ENCODE results near the gene CAD. TPM values are rescaled to one million over a fixed set of nuclear protein-coding genes. Genes with fewer than 3 reads are reported as not detected.

Gene CAD
- total RNA-seq, 3 donors from 2014 or later (not counting 1 experiment from before 2014, with no cell fraction given) = 21.8 to 26.6 (median 24.0) TPM

GRCh38 chr2:27275211-27276150, 58.3 kb downstream of the CAD start, which contains the start of gene DNAJC5G:
Gene DNAJC5G, plus strand, starts transcription at chr2:27275433. Its CDS starts 1,296 bp downstream, at chr2:27276729.
- H3K9me3 ChIP-seq (ENCODE audit: control insufficient read depth, insufficient read depth, low read length) = no peaks in the 10 kb centered on the region
- no peak within 1 kb of the TSS for H3K4me3 ChIP-seq (ENCODE audit: low read length)
- Mint-ChIP-seq H3K27ac (no peak within 1 kb of the TSS), H3K4me3 (no peak within 1 kb of the TSS), H3K4me1 (peaks cover 0 to 8% of the 10 kb centered on the region in 2 donors), H3K36me3 (no peaks in the 10 kb centered on the region), H3K27me3 (ENCODE audit: low read depth in 2 of 2) (peaks cover 15 to 17% of the 10 kb centered on the region in 2 donors), H3K9me3 (no peaks in the 10 kb centered on the region)
- TF ChIP-seq CTCF (IDR thresholded peaks at IDR 0.05) = no peak
- no peaks in the 10 kb centered on the region for H3K4me1 ChIP-seq (ENCODE audit: control insufficient read depth, insufficient read depth, low read length)
- WGBS (ENCODE audit: insufficient coverage) = 90% methylated on average over 39 of the region's 39 CpGs
- no peaks in the 10 kb centered on the region for H3K27me3 ChIP-seq (ENCODE audit: control insufficient read depth, insufficient read depth, low read length)
- DNase-seq = no peak
- intact Hi-C loops (cut with micrococcal nuclease) = no loop called here
- ATAC-seq = no peak
- no peaks in the 10 kb centered on the region for H3K36me3 ChIP-seq (ENCODE audit: control insufficient read depth, insufficient read depth, low read length)
- H3K27ac ChIP-seq (ENCODE audit: low read length) = no peak within 1 kb of the TSS

- H3K4me1 Mint-ChIP-seq = peaks cover 0 to 8% of the 10 kb centered on the region in 2 donors
- Histone ChIP-seq H3K36me3 (ENCODE audit: control insufficient read depth, insufficient read depth, low read length) (no peaks in the 10 kb centered on the region), H3K27ac (ENCODE audit: low read length) (no peak overlapping the region), H3K4me3 (ENCODE audit: low read length) (no peak overlapping the region), H3K27me3 (ENCODE audit: control insufficient read depth, insufficient read depth, low read length) (no peaks in the 10 kb centered on the region), H3K4me1 (ENCODE audit: control insufficient read depth, insufficient read depth, low read length) (no peaks in the 10 kb centered on the region), H3K9me3 (ENCODE audit: control insufficient read depth, insufficient read depth, low read length) (no peaks in the 10 kb centered on the region)
- H3K27ac Mint-ChIP-seq = no peak overlapping the region
- DNase-seq (no peak), ATAC-seq (no peak)
- no peak for TF ChIP-seq CTCF (IDR thresholded peaks at IDR 0.05)
- no peak overlapping the region for H3K4me3 Mint-ChIP-seq
- H3K9me3 Mint-ChIP-seq = no peaks in the 10 kb centered on the region
- intact Hi-C loops (cut with micrococcal nuclease) = no loop called here
- WGBS (ENCODE audit: insufficient coverage) = 75% methylated on average over 1 of the region's 1 CpG
- no peaks in the 10 kb centered on the region for H3K36me3 Mint-ChIP-seq
- H3K27me3 Mint-ChIP-seq (ENCODE audit: low read depth in 2 of 2) = peaks cover 27 to 31% of the 10 kb centered on the region in 2 donors
These were observed 60.8 kb downstream of the CAD start for GRCh38 chr2:27278010-27278409.

- peaks cover 0 to 8% of the 10 kb centered on the region in 2 donors for H3K4me1 Mint-ChIP-seq
- intact Hi-C loops (cut with micrococcal nuclease) = loop anchor here (1.0 to 10.0 kb wide), 5 partner anchors 109 to 436 kb away; partner anchors contain the start of gene DPYSL5
- DNase-seq (no peak), ATAC-seq (no peak)
- no peaks in the 10 kb centered on the region for H3K36me3 ChIP-seq (ENCODE audit: control insufficient read depth, insufficient read depth, low read length)
- H3K4me3 Mint-ChIP-seq = no peak overlapping the region
- H3K27ac ChIP-seq (ENCODE audit: low read length) = no peak overlapping the region
- no peak overlapping the region for H3K27ac Mint-ChIP-seq
- WGBS (ENCODE audit: insufficient coverage) = 76% methylated on average over 3 of the region's 3 CpGs
- no peak for TF ChIP-seq CTCF (IDR thresholded peaks at IDR 0.05)
- H3K36me3 Mint-ChIP-seq = no peaks in the 10 kb centered on the region
- H3K27me3 Mint-ChIP-seq (ENCODE audit: low read depth in 2 of 2) = peaks cover 23 to 25% of the 10 kb centered on the region in 2 donors
- H3K4me1 ChIP-seq (ENCODE audit: control insufficient read depth, insufficient read depth, low read length) = no peaks in the 10 kb centered on the region
- H3K9me3 ChIP-seq (ENCODE audit: control insufficient read depth, insufficient read depth, low read length) = no peaks in the 10 kb centered on the region
- H3K27me3 ChIP-seq (ENCODE audit: control insufficient read depth, insufficient read depth, low read length) = no peaks in the 10 kb centered on the region
- no peaks in the 10 kb centered on the region for H3K9me3 Mint-ChIP-seq
- no peak overlapping the region for H3K4me3 ChIP-seq (ENCODE audit: low read length)
These were observed 63.7 kb downstream of the CAD start for GRCh38 chr2:27280826-27281225.

Data from natural killer cell (primary cell).